ENCODE data around the gene GPR156. TPM values are rescaled to one million over a fixed set of nuclear protein-coding genes. Genes with fewer than 3 reads are reported as not detected.

Gene GPR156
- total RNA-seq, 1 donor from 2014 or later, result 1.5 TPM

DNA sequence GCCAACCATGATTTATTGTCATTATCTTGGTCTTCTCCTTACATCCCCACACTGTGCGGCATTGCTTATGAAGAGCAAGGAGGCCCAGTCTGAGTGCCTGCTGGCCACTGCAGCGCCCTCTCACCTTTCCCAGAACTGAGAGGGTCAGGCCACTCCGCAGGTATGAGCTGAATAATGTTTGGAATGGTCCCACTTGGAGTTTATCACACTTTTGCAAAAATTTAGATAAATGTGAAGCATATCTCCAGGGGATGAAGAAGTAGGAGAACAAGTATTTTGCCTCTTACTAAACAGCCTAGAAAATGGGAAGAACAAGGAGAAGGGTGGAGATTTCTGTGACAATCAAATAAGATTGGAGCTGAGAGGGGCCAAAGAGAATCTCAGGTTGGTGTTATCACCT, 116.4 kb downstream of the GPR156 start:
- H3K36me3 Mint-ChIP-seq, result no peaks in the 10 kb centered on the region
- no peak overlapping the region for H3K27ac Mint-ChIP-seq
- H3K9me3 Mint-ChIP-seq, result no peaks in the 10 kb centered on the region
- no peak overlapping the region for H3K4me3 Mint-ChIP-seq
- H3K4me1 Mint-ChIP-seq (ENCODE audit: unreplicated experiment), result peaks cover 14% of the 10 kb centered on the region
- TF ChIP-seq, protein P1, sequence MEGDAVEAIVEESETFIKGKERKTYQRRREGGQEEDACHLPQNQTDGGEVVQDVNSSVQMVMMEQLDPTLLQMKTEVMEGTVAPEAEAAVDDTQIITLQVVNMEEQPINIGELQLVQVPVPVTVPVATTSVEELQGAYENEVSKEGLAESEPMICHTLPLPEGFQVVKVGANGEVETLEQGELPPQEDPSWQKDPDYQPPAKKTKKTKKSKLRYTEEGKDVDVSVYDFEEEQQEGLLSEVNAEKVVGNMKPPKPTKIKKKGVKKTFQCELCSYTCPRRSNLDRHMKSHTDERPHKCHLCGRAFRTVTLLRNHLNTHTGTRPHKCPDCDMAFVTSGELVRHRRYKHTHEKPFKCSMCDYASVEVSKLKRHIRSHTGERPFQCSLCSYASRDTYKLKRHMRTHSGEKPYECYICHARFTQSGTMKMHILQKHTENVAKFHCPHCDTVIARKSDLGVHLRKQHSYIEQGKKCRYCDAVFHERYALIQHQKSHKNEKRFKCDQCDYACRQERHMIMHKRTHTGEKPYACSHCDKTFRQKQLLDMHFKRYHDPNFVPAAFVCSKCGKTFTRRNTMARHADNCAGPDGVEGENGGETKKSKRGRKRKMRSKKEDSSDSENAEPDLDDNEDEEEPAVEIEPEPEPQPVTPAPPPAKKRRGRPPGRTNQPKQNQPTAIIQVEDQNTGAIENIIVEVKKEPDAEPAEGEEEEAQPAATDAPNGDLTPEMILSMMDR (conservative IDR thresholded peaks at IDR 0.05), result no peak
- DNase-seq (ENCODE audit: extremely low spot score, unreplicated experiment), result no peak
- no peaks in the 10 kb centered on the region for H3K27me3 Mint-ChIP-seq

DNA sequence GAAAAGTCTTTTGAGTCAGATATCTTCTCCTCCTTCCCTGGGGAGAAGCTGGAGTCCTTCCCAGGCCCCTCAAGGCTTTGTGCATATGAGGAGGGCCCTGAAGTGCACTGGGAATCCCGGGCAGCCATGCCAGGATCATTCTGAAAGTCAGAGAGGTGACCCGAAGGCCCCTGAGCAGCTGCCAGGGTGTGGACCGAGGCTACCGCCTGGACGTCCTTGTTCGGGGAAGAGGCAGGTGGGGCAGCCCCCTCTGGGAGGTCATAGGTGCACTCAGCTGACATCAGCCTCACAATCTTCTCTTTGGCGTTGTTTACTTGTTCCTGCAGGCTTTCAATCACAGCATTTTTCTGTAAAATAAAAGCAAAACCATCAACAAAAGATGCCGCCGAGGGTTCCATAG, 117.0 kb downstream of the GPR156 start:
- Mint-ChIP-seq H3K27ac (no peak overlapping the region), H3K9me3 (no peaks in the 10 kb centered on the region), H3K4me3 (no peak overlapping the region), H3K36me3 (no peaks in the 10 kb centered on the region), H3K4me1 (ENCODE audit: unreplicated experiment) (peaks cover 20% of the 10 kb centered on the region), H3K27me3 (no peaks in the 10 kb centered on the region)
- no peak for DNase-seq (ENCODE audit: extremely low spot score, unreplicated experiment)
- TF ChIP-seq, protein P1 (conservative IDR thresholded peaks at IDR 0.05), result no peak

DNA sequence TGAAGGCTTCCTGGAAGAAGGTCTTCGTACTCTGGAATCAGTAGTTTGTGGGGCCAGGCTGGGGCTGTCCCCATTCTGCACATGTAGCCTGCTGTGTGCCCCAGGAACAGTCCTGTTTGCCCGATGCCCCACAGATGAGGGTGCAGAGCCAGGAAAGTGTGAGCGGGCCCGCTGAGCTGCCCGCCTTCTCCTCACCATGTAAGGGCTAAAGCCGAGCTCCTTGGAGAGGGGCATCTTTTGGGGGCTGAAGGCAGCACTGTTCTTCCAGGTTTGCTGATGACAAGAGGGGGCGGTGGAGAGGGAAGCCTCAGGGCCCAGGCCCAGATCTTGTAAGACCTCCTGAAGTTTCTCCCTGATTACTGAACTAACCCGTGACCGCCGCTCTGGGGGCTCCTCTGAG, 117.5 kb downstream of the GPR156 start:
- DNase-seq (ENCODE audit: extremely low spot score, unreplicated experiment), result no peak
- Mint-ChIP-seq H3K27me3 (no peaks in the 10 kb centered on the region), H3K4me1 (ENCODE audit: unreplicated experiment) (peaks cover 20% of the 10 kb centered on the region), H3K9me3 (no peaks in the 10 kb centered on the region), H3K4me3 (no peak overlapping the region), H3K36me3 (no peaks in the 10 kb centered on the region), H3K27ac (no peak overlapping the region)
- TF ChIP-seq, protein P1 (conservative IDR thresholded peaks at IDR 0.05), result no peak

DNA sequence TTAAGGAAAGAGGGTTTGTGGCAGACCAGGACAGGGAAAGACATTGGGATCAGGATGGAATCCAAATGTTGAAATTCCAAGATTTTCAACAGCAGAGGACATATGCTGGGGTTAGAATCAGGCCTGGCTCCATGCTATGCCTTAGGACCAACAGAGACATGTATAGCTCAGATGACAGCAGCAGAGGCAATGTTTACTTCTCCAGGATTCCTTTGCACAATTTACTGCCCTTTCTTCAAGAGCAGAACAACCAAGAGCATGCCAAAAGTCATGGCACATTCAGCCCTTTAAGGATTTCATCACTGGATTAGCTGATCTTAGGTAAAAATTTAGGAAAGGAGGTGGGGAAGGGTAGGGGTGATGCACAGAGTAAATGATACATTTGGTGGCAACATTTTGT, 121.2 kb downstream of the GPR156 start:
- Mint-ChIP-seq H3K27me3 (no peaks in the 10 kb centered on the region), H3K36me3 (no peaks in the 10 kb centered on the region), H3K4me3 (no peak overlapping the region), H3K4me1 (ENCODE audit: unreplicated experiment) (peaks cover 15% of the 10 kb centered on the region), H3K27ac (peak overlapping the region; percentile 28), H3K9me3 (no peaks in the 10 kb centered on the region)
- TF ChIP-seq, protein P1 (conservative IDR thresholded peaks at IDR 0.05), result no peak
- DNase-seq (ENCODE audit: extremely low spot score, unreplicated experiment), result no peak

DNA sequence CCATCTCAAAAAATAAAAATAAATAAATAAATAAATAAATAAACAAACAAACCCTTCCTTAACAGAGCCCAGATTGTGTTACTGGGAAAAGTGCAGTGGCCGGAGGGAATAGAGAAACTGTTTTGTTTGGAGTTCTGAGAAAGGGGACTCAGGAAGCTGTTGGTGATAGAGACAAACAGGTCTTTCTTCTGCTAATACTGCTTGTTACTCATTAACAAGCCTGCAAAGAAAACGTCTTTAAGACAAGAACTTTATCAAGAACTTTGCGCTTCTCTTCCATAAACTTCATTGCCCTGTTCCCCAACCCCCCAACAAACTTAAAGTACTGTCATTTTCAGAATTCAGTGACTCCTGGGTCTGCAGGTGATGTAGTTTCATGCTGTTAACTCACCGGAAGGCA, 122.0 kb downstream of the GPR156 start:
- TF ChIP-seq, protein P1 (conservative IDR thresholded peaks at IDR 0.05), result no peak
- Mint-ChIP-seq H3K9me3 (no peaks in the 10 kb centered on the region), H3K36me3 (no peaks in the 10 kb centered on the region), H3K27me3 (no peaks in the 10 kb centered on the region), H3K4me3 (no peak overlapping the region), H3K27ac (no peak overlapping the region), H3K4me1 (ENCODE audit: unreplicated experiment) (peaks cover 15% of the 10 kb centered on the region)
- no peak for DNase-seq (ENCODE audit: extremely low spot score, unreplicated experiment)

DNA sequence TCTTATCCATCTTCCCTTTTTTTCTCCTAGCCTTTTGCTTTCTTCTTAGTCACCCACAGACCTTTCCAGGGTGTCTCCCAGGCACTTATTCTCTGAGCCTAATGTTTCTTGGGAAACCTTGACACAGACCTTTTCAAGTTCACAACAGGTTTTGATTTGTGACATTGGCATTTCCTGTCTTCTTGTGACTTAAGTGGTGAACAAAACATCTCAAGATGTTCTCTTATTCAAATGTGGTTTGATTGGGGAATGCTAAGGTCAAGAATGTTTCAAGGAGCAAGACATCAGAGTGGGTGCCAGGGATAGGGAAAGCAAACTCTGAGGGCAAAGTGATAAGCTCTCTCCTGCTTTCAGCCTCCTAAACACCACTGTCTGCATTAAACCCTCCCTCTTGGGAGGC, 122.6 kb downstream of the GPR156 start:
- DNase-seq (ENCODE audit: extremely low spot score, unreplicated experiment), result no peak
- peaks cover 15% of the 10 kb centered on the region for H3K4me1 Mint-ChIP-seq (ENCODE audit: unreplicated experiment)

More for the DNA sequence above, 122.6 kb downstream of the GPR156 start:
- Mint-ChIP-seq H3K9me3 (no peaks in the 10 kb centered on the region), H3K27me3 (no peaks in the 10 kb centered on the region), H3K27ac (no peak overlapping the region), H3K4me3 (no peak overlapping the region), H3K36me3 (no peaks in the 10 kb centered on the region)
- TF ChIP-seq, protein P1 (conservative IDR thresholded peaks at IDR 0.05), result no peak

All from type B pancreatic cell (in vitro differentiated cells).